Thyroid gland (tissue), 4 donors: ENCODE data around the gene P2RY2.

Source experiments
- POLR2A ChIP-seq, 2 donors: fragments of 450-650 bp; IDR thresholded peaks; one replicate each; pipeline ENCODE4 v1.6.1; 2017; ENCODE audit warnings: antibody characterized with exemption in 2 of 2, mild to moderate bottlenecking in 2 of 2, moderate library complexity in 1 of 2
- TF ChIP-seq, protein P1 (sequence below), 6 experiments: fragments of 200-600 bp in 3 of 6; fragments of 450-650 bp in 3 of 6; sonication (generic) in 3 of 6; IDR thresholded peaks; one replicate each; pipeline ENCODE4 v1.5.1; 2016 to 2019; ENCODE audit warnings: antibody characterized with exemption in 6 of 6, mild to moderate bottlenecking in 2 of 6, inconsistent platforms in 1 of 6, moderate library complexity in 1 of 6

DNA sequence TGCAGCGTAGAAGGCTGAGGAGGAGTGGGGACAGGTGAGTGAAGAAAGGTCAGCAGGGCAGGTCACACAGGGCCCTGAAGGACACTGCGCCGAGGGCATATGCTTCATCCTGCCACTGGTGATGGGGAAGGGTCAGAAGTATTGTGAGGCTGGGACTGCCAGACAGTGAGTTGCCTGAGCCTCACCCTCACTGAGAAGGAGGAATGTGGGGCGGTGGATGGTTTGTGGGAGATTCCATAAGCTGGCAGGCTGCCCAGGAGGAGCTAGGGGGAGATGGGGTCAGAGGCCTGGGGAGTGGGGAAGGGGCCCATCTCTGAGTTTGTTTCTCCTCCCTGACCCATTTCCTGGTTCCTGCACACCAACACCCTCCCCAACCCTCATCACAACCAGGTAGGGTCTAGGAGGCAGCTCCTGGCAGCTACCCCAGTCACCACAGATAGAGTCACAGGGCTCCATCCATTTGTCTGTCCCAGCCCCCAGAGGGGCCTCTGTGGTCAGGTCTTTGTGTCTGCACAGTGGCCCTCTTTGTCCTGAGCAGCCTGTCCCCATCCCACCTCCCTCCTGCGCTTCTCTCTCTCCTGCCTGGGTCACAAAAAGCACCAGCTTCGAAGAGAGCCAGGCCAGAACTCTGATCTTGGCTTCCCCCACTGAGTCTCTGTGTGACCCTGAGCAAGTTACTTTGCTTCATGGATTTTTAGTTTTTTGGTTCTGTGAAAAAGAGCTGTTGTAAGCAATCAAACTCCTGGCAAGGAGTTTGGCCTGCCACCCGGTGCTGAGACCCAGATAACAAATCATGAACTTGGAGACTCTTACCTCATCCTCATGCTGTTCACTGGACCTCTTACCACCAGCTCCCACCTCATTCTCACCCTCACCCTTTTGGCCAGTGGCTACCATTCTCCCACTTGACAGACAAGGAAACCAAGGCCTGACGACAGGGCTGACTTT lies 4.6 kb upstream of the P2RY2 start:
- TF ChIP-seq, protein P1, sequence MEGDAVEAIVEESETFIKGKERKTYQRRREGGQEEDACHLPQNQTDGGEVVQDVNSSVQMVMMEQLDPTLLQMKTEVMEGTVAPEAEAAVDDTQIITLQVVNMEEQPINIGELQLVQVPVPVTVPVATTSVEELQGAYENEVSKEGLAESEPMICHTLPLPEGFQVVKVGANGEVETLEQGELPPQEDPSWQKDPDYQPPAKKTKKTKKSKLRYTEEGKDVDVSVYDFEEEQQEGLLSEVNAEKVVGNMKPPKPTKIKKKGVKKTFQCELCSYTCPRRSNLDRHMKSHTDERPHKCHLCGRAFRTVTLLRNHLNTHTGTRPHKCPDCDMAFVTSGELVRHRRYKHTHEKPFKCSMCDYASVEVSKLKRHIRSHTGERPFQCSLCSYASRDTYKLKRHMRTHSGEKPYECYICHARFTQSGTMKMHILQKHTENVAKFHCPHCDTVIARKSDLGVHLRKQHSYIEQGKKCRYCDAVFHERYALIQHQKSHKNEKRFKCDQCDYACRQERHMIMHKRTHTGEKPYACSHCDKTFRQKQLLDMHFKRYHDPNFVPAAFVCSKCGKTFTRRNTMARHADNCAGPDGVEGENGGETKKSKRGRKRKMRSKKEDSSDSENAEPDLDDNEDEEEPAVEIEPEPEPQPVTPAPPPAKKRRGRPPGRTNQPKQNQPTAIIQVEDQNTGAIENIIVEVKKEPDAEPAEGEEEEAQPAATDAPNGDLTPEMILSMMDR (IDR thresholded peaks at IDR 0.05) = no peak
- TF ChIP-seq POLR2A (IDR thresholded peaks at IDR 0.05) = no peak
